Mammary epithelial cell (primary cell): Measurements from ENCODE around the gene UBE2D2.

Experiments
- CTCF ChIP-seq, 2 donors: IDR thresholded peaks in 1 of 2; conservative IDR thresholded peaks in 1 of 2; 2 replicates each; pipeline ENCODE4 v1.5.1; 2011 to 2012; ENCODE audit warnings: inconsistent platforms in 2 of 2, low read length in 2 of 2, mild to moderate bottlenecking in 2 of 2, control low read depth in 1 of 2, low read depth in 1 of 2; ENCODE audit not compliant: insufficient read depth in 1 of 2; ENCODE audit errors: extremely low read depth in 1 of 2
- EZH2 ChIP-seq: IDR thresholded peaks from 2 replicates; pipeline ENCODE4 v1.6.1; 2012; ENCODE audit warnings: low read length, inconsistent platforms, borderline replicate concordance

GRCh38 chr5:139551191-139551889 is 9.8 kb upstream of the UBE2D2 start:
- TF ChIP-seq CTCF (conservative IDR thresholded peaks at IDR 0.05 in 1 of 2, IDR thresholded peaks at IDR 0.05 in 1 of 2; ENCODE audit: extremely low read depth in 1 of 2, insufficient read depth in 1 of 2, low read depth in 1 of 2, low read length in 2 of 2): no peak
- no peak for TF ChIP-seq EZH2
